Keratinocyte (primary cell): ENCODE results near the gene FBH1. TPM values are rescaled to one million over a fixed set of nuclear protein-coding genes. Genes with fewer than 3 reads are reported as not detected.

Experiments
- DNase-seq: peaks from one replicate; pipeline ENCODE4 v3.0.0-alpha.2; 2011; ENCODE audit warnings: low read depth, missing footprints, low spot score
- FAIRE-seq: peaks from 2 replicates; lab custom pipeline; 2011; peaks lifted over from hg19 to GRCh38; lab: Jason Lieb, UNC
- H2AFZ ChIP-seq: 2 replicates; pipeline ENCODE4 v1.6.0; 2012; ENCODE audit warnings: low read length, control low read depth, inconsistent platforms; ENCODE audit not compliant: control insufficient read depth
- H3K27ac ChIP-seq: 2 replicates; pipeline ENCODE4 v1.5.1; 2011; ENCODE audit warnings: low read length; ENCODE audit not compliant: control insufficient read depth, insufficient read depth
- H3K27me3 ChIP-seq: 3 replicates; pipeline ENCODE4 v1.6.0; 2011; ENCODE audit warnings: low read length; ENCODE audit not compliant: control insufficient read depth, insufficient read depth; ENCODE audit errors: extremely low read depth
- H3K36me3 ChIP-seq, 2 experiments: 2 replicates in 1 of 2; 3 replicates in 1 of 2; pipeline ENCODE4 v1.5.1; 2011; ENCODE audit warnings: low read length in 2 of 2, mild to moderate bottlenecking in 1 of 2; ENCODE audit not compliant: control insufficient read depth in 2 of 2, insufficient read depth in 2 of 2; ENCODE audit errors: extremely low read depth in 1 of 2
- H3K4me1 ChIP-seq: 3 replicates; pipeline ENCODE4 v1.5.1; 2011; ENCODE audit warnings: low read length; ENCODE audit not compliant: control insufficient read depth, insufficient read depth; ENCODE audit errors: extremely low read depth
- H3K4me2 ChIP-seq: 3 replicates; pipeline ENCODE4 v1.6.0; 2011; ENCODE audit warnings: low read depth, low read length; ENCODE audit not compliant: control insufficient read depth, insufficient read depth; ENCODE audit errors: extremely low read depth
- H3K4me3 ChIP-seq, 3 experiments: fragments of 200-600 bp in 1 of 3; sonication (generic) in 1 of 3; 2 replicates in 2 of 3; 3 replicates in 1 of 3; pipeline ENCODE4 v1.5.1; 2011 to 2016; ENCODE audit warnings: low read length in 3 of 3, mild to moderate bottlenecking in 3 of 3, control low read depth in 2 of 3, inconsistent platforms in 1 of 3, low read depth in 1 of 3, mixed read lengths in 1 of 3, mixed run types in 1 of 3, moderate library complexity in 1 of 3; ENCODE audit not compliant: control insufficient read depth in 2 of 3, insufficient read depth in 2 of 3; ENCODE audit errors: extremely low read depth in 1 of 3
- H3K79me2 ChIP-seq: 2 replicates; pipeline ENCODE4 v1.6.0; 2012; ENCODE audit warnings: low read length; ENCODE audit not compliant: control insufficient read depth, insufficient read depth
- H3K9ac ChIP-seq: 3 replicates; pipeline ENCODE4 v1.6.0; 2011; ENCODE audit warnings: low read length; ENCODE audit not compliant: control insufficient read depth, insufficient read depth; ENCODE audit errors: extremely low read depth
- H3K9me1 ChIP-seq: 3 replicates; pipeline ENCODE4 v1.6.0; 2011; ENCODE audit warnings: low read length; ENCODE audit not compliant: control insufficient read depth, insufficient read depth; ENCODE audit errors: extremely low read depth
- H3K9me3 ChIP-seq: 2 replicates; pipeline ENCODE4 v1.5.1; 2012; ENCODE audit warnings: low read depth, low read length; ENCODE audit not compliant: control insufficient read depth
- H4K20me1 ChIP-seq: 3 replicates; pipeline ENCODE4 v1.6.0; 2011; ENCODE audit warnings: low read length; ENCODE audit not compliant: control insufficient read depth, insufficient read depth; ENCODE audit errors: extremely low read depth
- EZH2 ChIP-seq: IDR thresholded peaks from one replicate; pipeline ENCODE4 v1.6.1; 2012; ENCODE audit warnings: inconsistent platforms, mild to moderate bottlenecking, low read length, moderate library complexity
- dilution Hi-C: fragments of 300-500 bp; cut with MboI; formaldehyde crosslinking; loops from one replicate; pipeline ENCODE4 v1.7.0; 2020; ENCODE audit warnings: low sequenced_read_pairs; ENCODE audit not compliant: extremely low pct_ligation_motif_present
- polyA plus RNA-seq, 5 experiments: library from polyadenylated mRNA; depleted of rRNA in 3 of 5; stranded (reverse) in 3 of 5; stranded (forward) in 1 of 5; unstranded in 1 of 5; fragments of >200 nt; gene quantifications; 1 replicate in 1 of 5; 2 replicates in 3 of 5; 3 replicates in 1 of 5; pipeline versions ENCODE4 v1.2.1 to v1.2.3, GENCODE V29; 2011 to 2012; ENCODE audit warnings: missing spikeins in 2 of 5, low read depth in 1 of 5, low replicate concordance in 1 of 5
- TF ChIP-seq, protein P1 (sequence below), 3 experiments: IDR thresholded peaks in 1 of 3; conservative IDR thresholded peaks in 1 of 3; optimal IDR thresholded peaks in 1 of 3; 2 replicates in 2 of 3; 3 replicates in 1 of 3; pipeline versions ENCODE3 to v1.5.1; 2011; ENCODE audit warnings: low read length in 3 of 3, mild to moderate bottlenecking in 3 of 3, moderate library complexity in 2 of 3, control low read depth in 1 of 3, inconsistent platforms in 1 of 3; ENCODE audit not compliant: insufficient read depth in 2 of 3; ENCODE audit errors: extremely low read depth in 1 of 3

Gene FBH1
- polyA plus RNA-seq, 1 donor (not counting 4 experiments of a cell fraction or from before 2014, with no cell fraction given) = 61.8 TPM

DNA sequence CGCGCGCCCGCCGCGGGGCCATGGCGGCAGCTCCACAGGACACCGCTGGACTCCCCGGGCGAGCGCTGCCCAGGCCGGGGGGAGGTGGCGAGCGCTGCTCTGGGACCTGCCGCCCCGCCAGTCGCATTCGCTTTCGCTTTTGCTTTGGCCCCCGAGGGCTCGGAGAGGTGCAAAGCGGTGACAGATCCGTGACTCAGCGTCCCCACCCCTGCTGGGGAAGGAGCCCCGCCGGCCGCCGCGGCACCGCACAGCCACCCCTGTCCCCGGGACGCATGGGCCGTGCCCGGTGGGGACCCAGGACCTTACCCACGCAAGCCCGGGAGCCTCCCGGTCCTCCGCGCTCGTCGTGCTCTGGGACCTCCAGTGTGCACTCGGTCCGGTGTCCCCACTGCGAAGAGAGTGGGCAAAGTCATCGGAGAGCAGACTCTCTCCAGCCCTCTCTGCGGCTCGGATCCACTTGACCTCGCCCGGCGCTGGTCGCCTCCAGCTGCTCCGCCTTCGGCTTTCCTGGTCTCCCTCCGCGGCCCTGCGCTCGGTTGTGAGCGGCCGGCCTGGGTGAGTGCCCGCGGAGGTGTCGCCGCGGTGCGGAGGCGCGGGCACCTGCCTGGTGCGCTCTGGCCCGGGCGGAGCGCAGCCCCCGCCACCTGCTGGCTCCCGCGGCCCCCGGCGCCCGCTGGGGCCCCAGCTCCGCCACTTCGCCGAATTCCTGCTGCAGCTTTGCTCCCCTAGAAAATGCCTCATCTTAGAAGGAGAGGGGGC is 87.6 kb downstream of the FBH1 start, which contains the start of gene IL15RA:
Gene IL15RA (minus strand): TSS at position 73 of the 759 bp plus-strand sequence. CDS start 51 bp downstream, at position 22.
- peak within 1 kb of the TSS; percentile 93 for H3K4me2 ChIP-seq
- peak within 1 kb of the TSS; percentile 54 for H3K27ac ChIP-seq
- H3K4me3 ChIP-seq = peak within 1 kb of the TSS; percentile 79 to 86 (median 81)
- H4K20me1 ChIP-seq = no peaks in the 10 kb centered on the region
- H3K9ac ChIP-seq = peak within 1 kb of the TSS; percentile 74
- H2AFZ ChIP-seq = peak within 1 kb of the TSS; percentile 97
- FAIRE-seq (no peak), DNase-seq (peak; percentile 13)
- no peaks in the 10 kb centered on the region for H3K9me1 ChIP-seq
- H3K36me3 ChIP-seq = no peaks in the 10 kb centered on the region
- H3K4me1 ChIP-seq = peaks cover 4% of the 10 kb centered on the region
- peaks cover 20% of the 10 kb centered on the region for H3K27me3 ChIP-seq
- dilution Hi-C loops = no loop called here
- no peaks in the 10 kb centered on the region for H3K9me3 ChIP-seq
- H3K79me2 ChIP-seq = peaks cover 2% of the 10 kb centered on the region
- no peak for TF ChIP-seq EZH2
- TF ChIP-seq, protein P1, sequence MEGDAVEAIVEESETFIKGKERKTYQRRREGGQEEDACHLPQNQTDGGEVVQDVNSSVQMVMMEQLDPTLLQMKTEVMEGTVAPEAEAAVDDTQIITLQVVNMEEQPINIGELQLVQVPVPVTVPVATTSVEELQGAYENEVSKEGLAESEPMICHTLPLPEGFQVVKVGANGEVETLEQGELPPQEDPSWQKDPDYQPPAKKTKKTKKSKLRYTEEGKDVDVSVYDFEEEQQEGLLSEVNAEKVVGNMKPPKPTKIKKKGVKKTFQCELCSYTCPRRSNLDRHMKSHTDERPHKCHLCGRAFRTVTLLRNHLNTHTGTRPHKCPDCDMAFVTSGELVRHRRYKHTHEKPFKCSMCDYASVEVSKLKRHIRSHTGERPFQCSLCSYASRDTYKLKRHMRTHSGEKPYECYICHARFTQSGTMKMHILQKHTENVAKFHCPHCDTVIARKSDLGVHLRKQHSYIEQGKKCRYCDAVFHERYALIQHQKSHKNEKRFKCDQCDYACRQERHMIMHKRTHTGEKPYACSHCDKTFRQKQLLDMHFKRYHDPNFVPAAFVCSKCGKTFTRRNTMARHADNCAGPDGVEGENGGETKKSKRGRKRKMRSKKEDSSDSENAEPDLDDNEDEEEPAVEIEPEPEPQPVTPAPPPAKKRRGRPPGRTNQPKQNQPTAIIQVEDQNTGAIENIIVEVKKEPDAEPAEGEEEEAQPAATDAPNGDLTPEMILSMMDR (optimal IDR thresholded peaks at IDR 0.05 in 1 of 3, IDR thresholded peaks at IDR 0.05 in 1 of 3, conservative IDR thresholded peaks at IDR 0.05 in 1 of 3; ENCODE audit: extremely low read depth in 1 of 3, insufficient read depth in 2 of 3, low read length in 3 of 3) = peak in 2 of 3 experiments; percentile 19 to 41

DNA sequence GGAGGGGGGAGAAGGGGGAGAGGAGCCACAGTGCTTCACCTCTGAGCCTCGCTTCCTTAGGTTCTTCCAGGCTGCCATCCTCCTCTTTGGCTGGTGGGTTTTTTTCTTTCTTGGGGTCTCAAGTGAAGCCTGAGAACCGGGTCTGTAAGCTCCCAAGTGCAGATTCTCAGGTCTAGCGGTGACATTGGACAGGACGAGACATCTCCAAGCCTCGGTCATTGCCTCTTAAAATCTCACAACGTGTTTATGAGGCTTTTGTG is 88.1 kb downstream of the FBH1 start:
- Histone ChIP-seq H3K27me3 (peaks cover 20% of the 10 kb centered on the region), H3K9me1 (no peaks in the 10 kb centered on the region), H3K27ac (no peak overlapping the region), H3K4me3 (peak overlapping the region in 2 of 3 experiments; percentile 81 to 86), H2AFZ (no peak overlapping the region), H3K4me1 (peaks cover 4% of the 10 kb centered on the region), H3K9ac (no peak overlapping the region), H3K36me3 (no peaks in the 10 kb centered on the region), H3K4me2 (peak overlapping the region; percentile 93), H3K79me2 (peaks cover 2% of the 10 kb centered on the region), H3K9me3 (no peaks in the 10 kb centered on the region), H4K20me1 (no peaks in the 10 kb centered on the region)
- FAIRE-seq (no peak), DNase-seq (no peak)
- dilution Hi-C loops = no loop called here
- TF ChIP-seq, protein P1 (optimal IDR thresholded peaks at IDR 0.05 in 1 of 3, IDR thresholded peaks at IDR 0.05 in 1 of 3, conservative IDR thresholded peaks at IDR 0.05 in 1 of 3; ENCODE audit: extremely low read depth in 1 of 3, insufficient read depth in 2 of 3, low read length in 3 of 3) = no peak
- no peak for TF ChIP-seq EZH2
